ENCODE results near the gene CDH4.

DNA sequence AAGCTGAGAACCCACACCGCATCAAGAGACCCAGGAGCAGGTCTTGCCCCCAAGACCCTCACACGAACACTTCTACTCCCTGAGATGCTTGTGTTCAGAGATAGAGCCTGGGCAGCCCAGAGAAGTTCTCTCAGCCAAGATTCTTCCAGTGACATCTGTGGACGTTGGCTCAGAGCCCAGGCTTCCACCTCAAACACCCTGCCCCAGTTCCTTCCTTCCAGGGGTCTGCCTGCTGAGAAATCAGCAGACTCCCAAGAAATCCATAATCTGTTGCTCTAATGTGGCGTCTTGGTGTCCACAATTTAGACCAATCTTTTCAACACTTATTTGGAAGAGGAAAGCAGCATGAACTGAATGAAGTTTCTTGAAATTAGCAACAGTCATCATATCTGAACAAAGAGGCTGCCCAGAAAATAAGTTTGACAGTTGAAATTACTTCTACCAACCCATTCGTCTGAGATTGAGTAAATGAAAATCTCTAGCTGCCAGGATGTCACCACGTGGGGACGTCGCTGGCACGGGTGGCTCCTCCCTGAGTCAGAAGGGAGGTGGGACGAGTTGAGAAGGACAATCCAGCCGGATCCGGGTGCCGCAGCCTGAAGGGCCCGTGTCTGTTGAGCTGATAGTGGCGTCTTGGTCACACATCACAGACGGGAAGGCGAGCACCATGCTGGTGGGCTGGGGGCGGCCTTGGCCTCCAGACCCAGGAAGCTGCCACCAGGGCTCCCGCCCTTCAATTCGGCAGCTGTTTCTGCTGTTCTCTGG, 412.7 kb downstream of the CDH4 start:
- TF ChIP-seq, protein P1, sequence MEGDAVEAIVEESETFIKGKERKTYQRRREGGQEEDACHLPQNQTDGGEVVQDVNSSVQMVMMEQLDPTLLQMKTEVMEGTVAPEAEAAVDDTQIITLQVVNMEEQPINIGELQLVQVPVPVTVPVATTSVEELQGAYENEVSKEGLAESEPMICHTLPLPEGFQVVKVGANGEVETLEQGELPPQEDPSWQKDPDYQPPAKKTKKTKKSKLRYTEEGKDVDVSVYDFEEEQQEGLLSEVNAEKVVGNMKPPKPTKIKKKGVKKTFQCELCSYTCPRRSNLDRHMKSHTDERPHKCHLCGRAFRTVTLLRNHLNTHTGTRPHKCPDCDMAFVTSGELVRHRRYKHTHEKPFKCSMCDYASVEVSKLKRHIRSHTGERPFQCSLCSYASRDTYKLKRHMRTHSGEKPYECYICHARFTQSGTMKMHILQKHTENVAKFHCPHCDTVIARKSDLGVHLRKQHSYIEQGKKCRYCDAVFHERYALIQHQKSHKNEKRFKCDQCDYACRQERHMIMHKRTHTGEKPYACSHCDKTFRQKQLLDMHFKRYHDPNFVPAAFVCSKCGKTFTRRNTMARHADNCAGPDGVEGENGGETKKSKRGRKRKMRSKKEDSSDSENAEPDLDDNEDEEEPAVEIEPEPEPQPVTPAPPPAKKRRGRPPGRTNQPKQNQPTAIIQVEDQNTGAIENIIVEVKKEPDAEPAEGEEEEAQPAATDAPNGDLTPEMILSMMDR (IDR thresholded peaks at IDR 0.05) = no peak
- no peak for TF ChIP-seq EP300 (IDR thresholded peaks at IDR 0.05)
- no peak for TF ChIP-seq POLR2A (IDR thresholded peaks at IDR 0.05)

All from ovary (tissue), 3 donors.